Esophagus (tissue), 2 donors: ENCODE measurements around the gene PPARA. TPM values are rescaled to one million over a fixed set of nuclear protein-coding genes. Genes with fewer than 3 reads are reported as not detected.

ENCODE experiments used
- H3K27ac ChIP-seq, 2 donors: one replicate each; pipeline ENCODE4 v1.5.1; 2013; ENCODE audit warnings: low read depth in 2 of 2, mild to moderate bottlenecking in 2 of 2, inconsistent platforms in 1 of 2, low read length in 1 of 2, moderate library complexity in 1 of 2
- H3K27me3 ChIP-seq, 2 donors: one replicate each; pipeline ENCODE4 v1.6.1; 2013; ENCODE audit warnings: low read length in 2 of 2, control low read depth in 1 of 2, mild to moderate bottlenecking in 1 of 2; ENCODE audit not compliant: insufficient read depth in 2 of 2, control insufficient read depth in 1 of 2
- H3K36me3 ChIP-seq, 2 donors: one replicate each; pipeline ENCODE4 v1.6.1; 2013; ENCODE audit warnings: low read length in 1 of 2; ENCODE audit not compliant: control insufficient read depth in 2 of 2, insufficient read depth in 2 of 2
- H3K4me1 ChIP-seq, 2 donors: one replicate each; pipeline ENCODE4 v1.6.1; 2013; ENCODE audit warnings: low read length in 1 of 2; ENCODE audit not compliant: control insufficient read depth in 2 of 2, insufficient read depth in 2 of 2
- H3K4me3 ChIP-seq, 2 donors: one replicate each; pipeline ENCODE4 v1.5.1; 2013; ENCODE audit warnings: low read length in 2 of 2, mild to moderate bottlenecking in 2 of 2, low read depth in 1 of 2, moderate library complexity in 1 of 2
- H3K9me3 ChIP-seq, 2 donors: one replicate each; pipeline ENCODE4 v1.6.1; 2013; ENCODE audit warnings: mild to moderate bottlenecking in 2 of 2, low read depth in 1 of 2, low read length in 1 of 2, moderate library complexity in 1 of 2; ENCODE audit not compliant: control insufficient read depth in 2 of 2, insufficient read depth in 1 of 2
- WGBS, 2 donors: extraction: QIAGEN DNeasy Blood & Tissue Kit; methylation state at CpG; one replicate each; pipeline ENCODE4 v1.1.7; 2013; 5-methylcytosine and 5-hydroxymethylcytosine counted together
- polyA plus RNA-seq, 2 donors: library from polyadenylated mRNA; stranded (reverse); fragments of 200-250 nt; gene quantifications; one replicate each; pipeline ENCODE4 v1.2.3, GENCODE V29; 2013
- donor health status: healthy with polysubstance abuse.
- donor health status: Bipolar disorder and iron deficiency.

The PPARA gene
- polyA plus RNA-seq, 2 donors: 3.2 to 3.9 TPM

DNA sequence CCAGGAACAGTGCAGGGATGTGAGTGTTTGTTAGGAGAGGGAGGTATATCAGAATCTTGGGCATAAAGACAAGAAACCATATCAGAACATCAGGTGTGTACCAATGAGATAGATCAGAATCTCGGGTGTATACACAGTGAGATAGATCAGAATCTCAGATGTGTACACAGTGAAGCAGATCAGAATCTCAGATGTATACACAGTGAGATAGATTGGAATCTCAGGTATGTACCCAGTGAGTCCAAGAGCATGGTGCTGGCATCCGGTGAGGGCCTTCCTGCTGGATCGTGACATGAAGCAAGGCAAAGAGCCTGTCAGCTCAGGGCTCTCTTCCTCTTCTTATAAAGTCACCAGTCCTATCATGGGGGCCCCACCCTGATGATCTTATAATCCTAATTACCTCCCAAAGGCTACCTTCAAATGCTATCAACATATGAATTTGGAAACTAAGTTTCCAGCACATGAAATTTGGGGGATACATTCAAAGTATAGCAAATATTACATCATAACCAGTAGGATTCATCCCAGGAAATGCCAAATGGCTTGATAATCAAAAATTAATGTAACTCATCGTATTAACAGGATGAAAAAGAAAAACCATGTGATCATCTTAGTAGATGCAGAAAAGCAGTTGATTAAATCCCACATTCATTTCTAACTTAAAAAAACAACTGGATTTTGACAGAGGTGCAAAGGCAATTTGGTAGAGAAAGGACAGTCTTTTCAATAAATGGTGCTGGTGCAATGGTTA lies 28.6 kb downstream of the PPARA start:
- Histone ChIP-seq H3K4me3 (no peak overlapping the region), H3K36me3 (peaks cover 0 to 14% of the 10 kb centered on the region in 2 donors), H3K9me3 (peaks cover 4 to 12% of the 10 kb centered on the region in 2 donors), H3K27ac (no peak overlapping the region), H3K4me1 (no peaks in the 10 kb centered on the region), H3K27me3 (no peaks in the 10 kb centered on the region)
- WGBS, 2 donors: 91 to 97% methylated on average over 4 of the region's 4 CpGs

DNA sequence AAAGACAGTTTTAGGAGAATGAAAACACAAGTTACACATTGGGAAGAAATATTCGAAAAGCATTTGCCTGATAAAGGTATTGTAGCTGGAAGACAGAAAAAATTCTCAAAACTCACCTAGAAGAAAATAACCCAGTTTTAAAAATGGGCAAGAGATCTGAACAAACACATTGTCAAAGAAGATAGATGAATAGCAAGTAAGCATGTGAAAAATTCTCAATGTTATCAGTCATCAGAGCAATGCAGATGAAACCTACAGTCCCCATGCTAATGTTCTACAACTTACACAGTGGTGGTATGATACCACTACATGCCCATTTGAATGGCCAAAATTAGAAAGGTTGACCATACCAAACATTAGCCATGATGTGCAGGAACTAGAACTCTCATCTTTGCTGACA lies 29.4 kb downstream of the PPARA start:
- WGBS, 2 donors: 93 to 98% methylated on average over 1 of the region's 1 CpG
- H3K27ac ChIP-seq: no peak overlapping the region
- peaks cover 4 to 12% of the 10 kb centered on the region in 2 donors for H3K9me3 ChIP-seq
- no peak overlapping the region for H3K4me3 ChIP-seq
- no peaks in the 10 kb centered on the region for H3K4me1 ChIP-seq
- H3K27me3 ChIP-seq: no peaks in the 10 kb centered on the region
- H3K36me3 ChIP-seq: peaks cover 0 to 14% of the 10 kb centered on the region in 2 donors

DNA sequence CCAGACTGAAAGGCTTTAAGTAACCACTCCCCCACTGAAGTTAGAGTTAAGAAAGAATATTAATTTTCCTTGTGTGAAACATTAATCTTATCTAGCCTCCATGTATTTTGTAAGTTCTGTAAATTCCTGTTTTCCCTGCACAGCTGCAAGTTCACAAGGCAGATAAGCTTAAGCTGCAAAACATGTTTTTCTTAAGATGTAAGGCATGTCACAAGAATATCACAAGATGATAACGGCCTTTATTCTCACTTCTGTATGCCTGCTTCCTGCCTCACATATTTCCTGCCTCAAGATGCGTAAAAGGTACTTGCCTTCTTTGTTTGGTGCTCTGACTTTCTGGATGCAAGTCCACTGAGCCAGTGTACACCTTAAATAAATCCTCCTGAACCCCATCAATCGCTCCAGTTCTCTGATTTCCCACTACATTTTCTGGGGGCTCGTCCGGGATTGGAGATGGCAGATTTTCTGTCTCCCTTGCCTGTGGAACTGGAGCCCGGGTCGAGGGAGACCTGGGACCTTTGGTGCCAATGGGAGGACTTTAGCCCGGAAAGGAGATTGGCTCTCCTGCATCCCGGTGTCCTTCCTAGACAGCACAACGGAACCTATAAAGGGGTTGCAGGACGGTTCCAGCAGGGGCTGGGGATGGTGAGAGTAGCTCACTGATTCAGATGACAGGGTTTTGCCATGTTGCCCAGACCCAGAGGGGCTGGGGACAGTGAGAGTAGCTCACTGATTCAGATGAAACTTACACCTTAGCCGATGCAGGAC lies 30.2 kb downstream of the PPARA start:
- Histone ChIP-seq H3K36me3 (peaks cover 0 to 14% of the 10 kb centered on the region in 2 donors), H3K27me3 (no peaks in the 10 kb centered on the region), H3K9me3 (peaks cover 4 to 12% of the 10 kb centered on the region in 2 donors), H3K4me1 (no peaks in the 10 kb centered on the region), H3K4me3 (no peak overlapping the region), H3K27ac (no peak overlapping the region)
- 97% methylated on average over 12 of the region's 12 CpGs for WGBS, 2 donors

DNA sequence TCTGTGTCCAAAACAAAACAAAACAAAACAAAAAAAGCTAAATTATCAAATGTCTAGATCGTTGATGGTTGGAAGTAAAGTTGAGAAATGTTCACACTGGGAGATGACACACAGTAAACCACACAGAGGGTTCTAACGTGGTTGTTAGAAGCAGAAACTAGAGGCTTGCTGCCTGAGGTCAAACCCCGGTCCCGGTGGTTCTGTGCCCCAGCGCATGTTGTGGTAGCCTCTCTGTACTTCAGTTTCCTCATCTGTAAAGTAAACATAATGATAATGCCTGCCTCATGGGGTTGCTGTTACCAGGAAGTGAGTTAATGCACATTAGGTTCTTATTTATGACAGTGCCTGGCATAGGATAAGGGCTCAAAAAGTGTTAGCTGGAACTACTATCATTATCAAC lies 33.4 kb downstream of the PPARA start:
- H3K9me3 ChIP-seq: peaks cover 4 to 9% of the 10 kb centered on the region in 2 donors
- H3K27ac ChIP-seq: no peak overlapping the region
- H3K36me3 ChIP-seq: peaks cover 0 to 8% of the 10 kb centered on the region in 2 donors
- H3K27me3 ChIP-seq: no peaks in the 10 kb centered on the region
- peaks cover 0 to 2% of the 10 kb centered on the region in 2 donors for H3K4me1 ChIP-seq
- 83 to 85% methylated on average over 5 of the region's 5 CpGs for WGBS, 2 donors
- H3K4me3 ChIP-seq: no peak overlapping the region

DNA sequence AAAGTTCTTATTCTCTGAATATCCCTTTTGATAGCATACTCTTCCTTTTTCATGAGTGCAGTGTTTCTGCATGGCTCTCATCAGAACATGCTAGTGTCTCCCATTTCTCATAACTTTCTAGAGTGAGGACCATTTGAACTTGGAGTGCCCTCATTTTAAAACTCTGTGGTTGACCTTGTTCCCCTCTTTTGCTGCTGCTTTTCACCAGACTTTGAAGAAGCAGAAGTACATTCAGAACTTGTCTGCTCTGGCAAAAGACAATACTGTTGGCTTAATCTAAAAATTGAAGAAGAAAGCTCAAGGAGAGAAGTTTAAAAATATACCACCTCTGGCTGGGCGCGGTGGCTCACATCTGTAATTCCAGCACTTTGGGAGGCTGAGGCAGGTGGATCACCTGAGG lies 35.0 kb downstream of the PPARA start:
- Histone ChIP-seq H3K27me3 (no peaks in the 10 kb centered on the region), H3K4me1 (peaks cover 0 to 2% of the 10 kb centered on the region in 2 donors), H3K36me3 (peaks cover 0 to 5% of the 10 kb centered on the region in 2 donors), H3K4me3 (no peak overlapping the region), H3K9me3 (peaks cover 4 to 9% of the 10 kb centered on the region in 2 donors), H3K27ac (no peak overlapping the region)
- WGBS, 2 donors: 94 to 97% methylated on average over 2 of the region's 2 CpGs

DNA sequence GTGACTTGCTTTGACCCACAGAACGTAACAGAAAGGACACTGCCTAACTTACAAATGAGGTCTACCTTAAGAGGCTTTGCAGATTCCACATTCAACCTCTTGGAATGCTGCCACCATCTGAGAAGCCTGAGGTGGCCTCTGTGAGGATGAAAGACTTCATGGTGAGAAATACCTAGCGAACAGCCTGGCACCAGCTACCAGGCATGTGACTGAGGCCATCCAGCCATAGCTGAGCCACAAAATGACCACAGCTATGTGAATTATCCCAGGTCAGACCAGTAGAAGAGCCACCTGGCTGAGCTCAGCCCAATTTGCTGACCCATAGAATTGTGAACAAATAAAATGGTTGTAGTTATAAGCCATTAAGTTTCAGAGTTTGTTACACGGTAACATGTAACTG lies 37.5 kb downstream of the PPARA start:
- H3K27ac ChIP-seq: no peak overlapping the region
- H3K36me3 ChIP-seq: peaks cover 0 to 2% of the 10 kb centered on the region in 2 donors
- WGBS, 2 donors: 94 to 96% methylated on average over 3 of the region's 3 CpGs
- H3K4me3 ChIP-seq: no peak overlapping the region
- H3K27me3 ChIP-seq: no peaks in the 10 kb centered on the region
- H3K4me1 ChIP-seq: peaks cover 0 to 2% of the 10 kb centered on the region in 2 donors
- no peaks in the 10 kb centered on the region for H3K9me3 ChIP-seq

DNA sequence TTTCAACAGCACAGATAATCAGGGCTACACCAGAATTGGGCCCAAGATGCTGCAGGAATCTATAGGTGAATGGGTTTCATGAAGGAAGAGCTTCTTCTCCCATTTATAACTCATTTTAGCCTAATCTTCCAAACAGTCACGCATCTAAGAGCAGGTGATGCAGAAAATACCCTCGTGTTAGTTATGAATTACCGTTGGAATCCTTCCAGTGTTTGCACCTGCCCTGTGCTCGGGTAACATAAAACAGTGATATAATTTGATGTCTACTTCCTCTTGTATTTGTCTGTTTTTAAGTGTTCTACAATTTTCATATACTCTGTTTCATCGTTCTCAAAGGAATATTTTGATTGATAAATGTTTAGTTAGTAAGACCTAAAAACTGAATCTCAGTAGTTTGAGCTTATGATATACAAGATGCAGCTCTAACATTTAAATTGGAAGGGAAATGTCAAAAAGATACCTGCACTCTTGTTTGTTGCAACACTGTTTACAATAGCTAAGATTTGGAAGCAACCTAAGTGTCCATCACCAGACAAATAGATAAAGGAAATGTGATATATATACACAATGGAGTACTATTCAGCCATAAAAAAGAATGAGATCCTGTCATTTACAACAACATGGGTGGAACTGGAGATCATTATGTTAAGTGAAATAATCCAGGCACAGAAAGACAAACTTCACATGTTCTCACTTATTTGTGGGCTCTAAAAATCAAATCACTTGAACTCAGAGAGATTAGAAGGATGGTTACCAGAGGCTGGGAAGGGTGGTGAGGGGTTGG lies 42.1 kb downstream of the PPARA start:
- 75 to 88% methylated on average over 5 of the region's 5 CpGs for WGBS, 2 donors
- Histone ChIP-seq H3K27ac (no peak overlapping the region), H3K27me3 (no peaks in the 10 kb centered on the region), H3K4me3 (no peak overlapping the region), H3K9me3 (no peaks in the 10 kb centered on the region), H3K4me1 (no peaks in the 10 kb centered on the region), H3K36me3 (peaks cover 0 to 2% of the 10 kb centered on the region in 2 donors)

DNA sequence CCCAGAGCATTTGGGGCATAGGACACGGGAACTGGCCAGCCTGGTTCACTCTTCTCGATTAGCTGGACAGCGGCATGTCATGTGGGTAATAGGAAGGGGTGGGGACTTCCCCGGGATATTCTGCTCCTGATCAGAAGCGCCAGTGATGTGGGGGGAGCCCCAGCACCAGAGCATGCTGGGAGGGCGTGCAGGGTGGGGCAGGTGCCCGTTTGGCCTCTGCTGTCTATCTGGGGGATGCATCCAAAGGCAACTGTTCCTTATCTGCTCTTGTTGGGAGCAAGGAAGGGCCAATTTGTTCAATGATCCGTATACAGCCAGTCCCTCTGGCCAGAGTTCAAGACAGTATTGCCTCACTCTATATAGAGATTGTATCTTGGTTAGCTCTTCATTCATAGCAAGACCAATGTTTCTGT lies 43.6 kb downstream of the PPARA start:
- 51 to 71% methylated on average over 8 of the region's 8 CpGs for WGBS, 2 donors
- no peaks in the 10 kb centered on the region for H3K27me3 ChIP-seq
- H3K9me3 ChIP-seq: no peaks in the 10 kb centered on the region
- no peak overlapping the region for H3K4me3 ChIP-seq
- H3K36me3 ChIP-seq: peaks cover 1 to 2% of the 10 kb centered on the region in 2 donors
- H3K27ac ChIP-seq: no peak overlapping the region
- H3K4me1 ChIP-seq: no peaks in the 10 kb centered on the region

DNA sequence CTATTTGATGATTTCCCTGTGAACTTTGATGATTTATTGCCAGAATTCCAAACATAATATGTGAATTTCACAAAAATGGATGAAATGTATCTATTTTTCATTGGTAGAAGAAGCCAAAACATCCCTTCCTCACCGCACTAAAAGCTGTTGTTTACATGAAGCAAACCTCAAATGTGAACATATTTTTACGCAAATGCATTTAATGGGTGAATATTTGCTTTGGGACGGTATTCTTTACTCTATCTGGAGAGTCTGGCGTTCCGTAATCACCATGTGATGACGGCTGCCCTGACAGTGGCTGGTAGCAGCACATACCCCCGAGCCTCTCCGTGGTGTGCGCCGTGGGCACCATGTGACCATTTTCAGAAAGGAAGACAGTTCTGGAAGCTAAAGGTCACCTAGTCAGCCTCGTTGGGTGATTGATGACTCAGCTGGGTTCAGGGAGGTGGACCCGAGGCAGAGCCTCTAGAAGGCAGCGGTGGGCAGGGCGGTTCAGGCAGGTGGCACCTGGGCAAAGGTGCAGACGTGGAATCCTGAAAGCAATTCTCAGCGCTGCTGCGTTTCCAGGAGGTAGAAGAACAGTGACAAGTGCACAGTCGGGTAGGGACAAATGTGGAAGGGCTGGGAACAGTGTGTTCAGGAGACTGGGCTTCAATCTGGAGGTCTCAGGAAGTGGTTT lies 45.3 kb downstream of the PPARA start:
- Histone ChIP-seq H3K9me3 (no peaks in the 10 kb centered on the region), H3K4me3 (no peak overlapping the region), H3K36me3 (peaks cover 2 to 5% of the 10 kb centered on the region in 2 donors), H3K27me3 (no peaks in the 10 kb centered on the region), H3K27ac (no peak overlapping the region), H3K4me1 (no peaks in the 10 kb centered on the region)
- 81 to 87% methylated on average over 18 of the region's 18 CpGs for WGBS, 2 donors
